GM12875 (cell line): ENCODE measurements around the gene TRPM8.

Experiments
- H3K4me3 ChIP-seq: one replicate; pipeline ENCODE4 v1.5.1; 2011; ENCODE audit warnings: low read depth, low read length, control low read depth
- TF ChIP-seq, protein P1 (sequence below): IDR thresholded peaks from 2 replicates; pipeline ENCODE4 v1.5.1; 2011; ENCODE audit warnings: low read depth, mild to moderate bottlenecking, control low read depth, inconsistent platforms, low read length, moderate library complexity, borderline replicate concordance; ENCODE audit not compliant: insufficient read depth

TRPM8 gene

DNA sequence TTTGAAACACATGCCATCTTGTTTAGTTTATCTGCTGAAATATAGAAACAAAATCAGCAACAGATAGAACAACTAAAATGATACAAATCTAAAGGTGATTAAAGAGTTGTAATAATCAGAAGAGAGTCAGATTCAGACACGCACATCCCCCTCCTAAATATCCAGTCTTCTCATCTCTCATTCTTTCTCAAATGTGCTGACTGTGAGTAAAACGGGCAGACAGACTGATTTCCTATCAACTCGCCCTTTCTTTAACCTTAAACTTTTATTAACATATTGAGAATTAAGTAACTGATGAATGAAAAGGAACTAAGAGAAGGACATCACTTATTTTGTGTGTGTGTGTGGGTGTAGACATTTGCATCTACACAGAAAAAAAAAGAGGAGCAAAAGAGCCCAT is 98.7 kb downstream of the TRPM8 start:
- TF ChIP-seq, protein P1, sequence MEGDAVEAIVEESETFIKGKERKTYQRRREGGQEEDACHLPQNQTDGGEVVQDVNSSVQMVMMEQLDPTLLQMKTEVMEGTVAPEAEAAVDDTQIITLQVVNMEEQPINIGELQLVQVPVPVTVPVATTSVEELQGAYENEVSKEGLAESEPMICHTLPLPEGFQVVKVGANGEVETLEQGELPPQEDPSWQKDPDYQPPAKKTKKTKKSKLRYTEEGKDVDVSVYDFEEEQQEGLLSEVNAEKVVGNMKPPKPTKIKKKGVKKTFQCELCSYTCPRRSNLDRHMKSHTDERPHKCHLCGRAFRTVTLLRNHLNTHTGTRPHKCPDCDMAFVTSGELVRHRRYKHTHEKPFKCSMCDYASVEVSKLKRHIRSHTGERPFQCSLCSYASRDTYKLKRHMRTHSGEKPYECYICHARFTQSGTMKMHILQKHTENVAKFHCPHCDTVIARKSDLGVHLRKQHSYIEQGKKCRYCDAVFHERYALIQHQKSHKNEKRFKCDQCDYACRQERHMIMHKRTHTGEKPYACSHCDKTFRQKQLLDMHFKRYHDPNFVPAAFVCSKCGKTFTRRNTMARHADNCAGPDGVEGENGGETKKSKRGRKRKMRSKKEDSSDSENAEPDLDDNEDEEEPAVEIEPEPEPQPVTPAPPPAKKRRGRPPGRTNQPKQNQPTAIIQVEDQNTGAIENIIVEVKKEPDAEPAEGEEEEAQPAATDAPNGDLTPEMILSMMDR = no peak
- H3K4me3 ChIP-seq = no peak overlapping the region

- TF ChIP-seq, protein P1 = no peak
- H3K4me3 ChIP-seq = no peak overlapping the region
Observed at GRCh38 chr2:234019896-234020295, 102.7 kb downstream of the TRPM8 start.

DNA sequence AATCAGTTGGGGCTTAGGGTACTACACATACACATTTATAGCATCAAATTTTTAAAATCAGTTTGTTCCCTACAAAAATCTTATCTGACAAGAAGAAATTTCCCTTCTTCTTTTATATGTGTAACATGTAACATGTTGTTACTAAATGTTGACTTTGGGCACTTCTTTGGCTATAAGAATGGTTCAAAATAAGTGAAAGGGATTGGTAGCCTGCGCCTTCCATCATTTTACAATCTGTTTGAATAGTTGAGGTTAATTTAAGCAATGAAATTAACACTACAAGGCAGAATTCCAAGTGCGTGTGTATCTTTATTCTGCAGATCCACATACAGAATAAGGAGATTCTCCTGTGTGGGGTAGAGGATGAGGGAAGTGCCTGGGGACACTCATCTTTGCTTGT is 103.2 kb downstream of the TRPM8 start:
- TF ChIP-seq, protein P1 = no peak
- no peak overlapping the region for H3K4me3 ChIP-seq

DNA sequence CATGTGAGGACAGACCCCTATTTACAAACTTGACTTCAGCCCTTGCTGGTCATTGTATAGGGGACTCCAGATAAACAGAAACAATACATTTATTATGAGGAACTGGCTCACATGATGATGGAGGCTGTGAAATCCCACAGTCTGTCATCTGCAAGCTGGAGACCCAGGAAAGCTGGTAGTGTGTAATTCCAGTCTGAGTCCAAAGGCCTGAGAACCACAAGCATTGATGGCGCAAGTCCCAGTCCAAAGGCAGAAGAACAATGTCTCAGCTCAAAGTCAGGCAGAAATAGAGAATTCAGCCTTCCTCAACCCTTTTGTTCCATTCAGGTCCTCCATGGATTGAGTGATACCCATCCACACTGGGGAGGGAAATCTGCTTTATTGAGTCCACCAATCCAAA is 105.3 kb downstream of the TRPM8 start:
- TF ChIP-seq, protein P1 = no peak
- H3K4me3 ChIP-seq = no peak overlapping the region

DNA sequence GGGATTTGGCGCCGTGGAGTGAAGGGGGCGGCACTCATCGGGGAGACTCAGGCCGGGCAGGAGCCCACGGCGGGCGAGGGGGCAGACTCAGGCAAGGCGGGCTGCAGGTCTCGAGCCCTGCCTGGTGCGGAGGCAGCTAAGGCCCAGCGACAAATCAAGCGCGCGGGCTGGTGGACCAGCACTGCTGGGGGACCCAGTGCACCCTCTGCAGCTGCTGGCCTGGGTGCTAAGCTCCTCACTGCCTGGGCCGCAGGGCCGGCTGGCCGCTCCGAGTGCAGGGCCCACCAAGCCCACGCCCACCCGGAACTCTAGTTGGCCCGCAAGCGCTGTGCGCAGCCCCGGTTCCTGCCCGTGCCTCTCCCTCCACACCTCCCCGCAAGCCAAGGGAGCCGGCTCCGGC is 107.1 kb downstream of the TRPM8 start:
- H3K4me3 ChIP-seq = no peak overlapping the region
- TF ChIP-seq, protein P1 = no peak

DNA sequence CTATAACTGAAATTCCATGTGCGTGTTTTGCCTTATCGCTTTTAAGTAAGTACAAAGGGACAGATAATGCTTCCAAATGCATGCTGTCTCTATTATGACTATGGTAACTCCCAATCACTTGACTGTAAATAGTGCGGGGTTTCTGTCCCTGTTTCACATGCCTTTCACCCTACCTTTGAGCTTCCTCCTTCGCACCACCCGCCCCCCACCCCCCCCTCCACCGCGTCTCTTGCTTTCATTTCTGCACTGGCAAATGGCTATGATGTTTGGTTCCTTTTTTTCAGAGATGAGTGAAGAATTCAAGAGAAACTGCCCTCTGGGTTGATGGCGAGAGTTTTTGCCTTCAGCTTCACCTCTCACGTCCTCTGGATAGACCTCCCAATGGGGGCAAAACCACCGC is 108.3 kb downstream of the TRPM8 start:
- H3K4me3 ChIP-seq = no peak overlapping the region

GRCh38 chr2:234025891-234026401 is 108.8 kb downstream of the TRPM8 start:
- TF ChIP-seq, protein P1 = no peak

More for the DNA sequence above, 108.3 kb downstream of the TRPM8 start:
- TF ChIP-seq, protein P1 = no peak

More at GRCh38 chr2:234025891-234026401, 108.8 kb downstream of the TRPM8 start:
- no peak overlapping the region for H3K4me3 ChIP-seq
